ENCODE results near the gene CDC42EP4.

The CDC42EP4 gene

DNA sequence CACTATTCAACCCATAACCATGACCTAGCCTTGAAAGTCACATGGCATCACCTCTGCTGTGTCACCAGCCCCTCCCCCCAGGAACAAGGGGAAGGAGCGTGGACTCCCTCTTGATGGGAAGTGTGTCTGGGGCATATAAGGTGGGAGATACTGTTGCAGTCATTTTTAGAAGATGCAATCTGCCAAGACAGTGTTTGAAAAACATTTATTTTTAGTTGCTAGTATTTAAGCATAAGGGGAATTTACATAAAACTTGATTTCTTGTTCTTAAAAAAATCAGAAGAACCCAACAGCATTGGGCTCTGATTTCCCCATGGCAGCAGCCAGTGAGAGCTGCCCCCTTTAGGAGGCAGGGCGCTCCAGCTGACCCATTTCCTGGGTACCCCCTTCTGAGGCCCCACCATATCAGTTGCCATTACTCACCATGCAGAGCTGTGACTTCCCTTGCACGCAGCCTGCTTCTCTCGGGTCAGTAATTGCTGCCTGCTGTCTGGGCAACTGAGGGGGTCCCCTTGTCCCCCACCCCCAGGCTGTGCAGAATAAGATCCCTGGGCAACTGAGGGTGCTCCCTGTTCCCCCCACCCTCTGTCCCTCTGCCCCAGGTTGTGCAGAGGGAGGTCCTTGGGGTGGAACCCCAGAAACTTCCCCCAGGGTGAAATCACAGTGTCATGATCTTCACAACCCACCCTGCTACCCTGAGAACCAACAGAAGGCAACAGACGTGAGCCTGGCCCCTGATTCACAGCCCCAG lies 11.8 kb upstream of the CDC42EP4 start:
- Histone ChIP-seq H3K79me2 (ENCODE audit: insufficient read depth, low read depth) (no peaks in the 10 kb centered on the region), H3K4me2 (no peak overlapping the region), H3K36me3 (ENCODE audit: insufficient read depth) (no peaks in the 10 kb centered on the region), H2AFZ (ENCODE audit: low read depth) (no peak overlapping the region), H3K27ac (no peak overlapping the region), H3K4me3 (IDR thresholded peaks at IDR 0.05; ENCODE audit: insufficient read depth, low read depth, low read length) (no peak overlapping the region), H4K20me1 (ENCODE audit: insufficient read depth) (no peaks in the 10 kb centered on the region), H3K27me3 (ENCODE audit: insufficient read depth, low read depth) (no peaks in the 10 kb centered on the region), H3K4me1 (ENCODE audit: low read depth, poor library complexity, severe bottlenecking) (no peaks in the 10 kb centered on the region), H3K9ac (no peak overlapping the region)
- TF ChIP-seq CTCF (conservative IDR thresholded peaks at IDR 0.05; ENCODE audit: low read depth, low read length), result no peak

- Histone ChIP-seq H3K79me2 (ENCODE audit: insufficient read depth, low read depth) (no peaks in the 10 kb centered on the region), H3K27ac (no peak overlapping the region), H3K4me1 (ENCODE audit: low read depth, poor library complexity, severe bottlenecking) (no peaks in the 10 kb centered on the region), H3K4me3 (IDR thresholded peaks at IDR 0.05; ENCODE audit: insufficient read depth, low read depth, low read length) (no peak overlapping the region), H3K27me3 (ENCODE audit: insufficient read depth, low read depth) (no peaks in the 10 kb centered on the region), H3K4me2 (no peak overlapping the region), H3K36me3 (ENCODE audit: insufficient read depth) (no peaks in the 10 kb centered on the region), H3K9ac (no peak overlapping the region), H4K20me1 (ENCODE audit: insufficient read depth) (no peaks in the 10 kb centered on the region), H2AFZ (ENCODE audit: low read depth) (no peak overlapping the region)
- no peak for TF ChIP-seq CTCF (conservative IDR thresholded peaks at IDR 0.05; ENCODE audit: low read depth, low read length)
These were observed 8.9 kb upstream of the CDC42EP4 start for GRCh38 chr17:73320601-73321264.

DNA sequence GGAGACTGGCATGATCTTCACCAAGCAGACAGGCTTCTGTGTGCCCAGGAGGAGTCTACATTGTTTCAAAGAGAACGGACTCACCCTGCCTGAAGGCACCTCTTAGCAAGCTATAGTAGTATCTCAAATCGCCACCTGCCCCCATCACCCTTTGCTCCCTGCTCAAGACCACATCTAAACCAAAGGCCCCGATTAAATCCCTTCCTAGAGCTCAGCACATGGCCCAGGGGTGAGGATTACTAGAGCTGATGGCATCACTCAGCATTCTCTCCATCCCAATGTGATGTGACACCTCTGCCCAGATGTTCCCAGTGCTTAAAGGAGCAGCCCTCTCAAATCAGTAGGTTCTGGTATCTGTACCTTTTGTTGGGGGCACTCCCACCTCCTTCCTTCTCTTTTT lies 8.0 kb upstream of the CDC42EP4 start:
- Histone ChIP-seq H2AFZ (ENCODE audit: low read depth) (no peak overlapping the region), H4K20me1 (ENCODE audit: insufficient read depth) (no peaks in the 10 kb centered on the region), H3K4me3 (IDR thresholded peaks at IDR 0.05; ENCODE audit: insufficient read depth, low read depth, low read length) (no peak overlapping the region), H3K4me1 (ENCODE audit: low read depth, poor library complexity, severe bottlenecking) (no peaks in the 10 kb centered on the region), H3K9ac (no peak overlapping the region), H3K27ac (no peak overlapping the region), H3K79me2 (ENCODE audit: insufficient read depth, low read depth) (no peaks in the 10 kb centered on the region), H3K36me3 (ENCODE audit: insufficient read depth) (no peaks in the 10 kb centered on the region), H3K27me3 (ENCODE audit: insufficient read depth, low read depth) (no peaks in the 10 kb centered on the region), H3K4me2 (no peak overlapping the region)
- no peak for TF ChIP-seq CTCF (conservative IDR thresholded peaks at IDR 0.05; ENCODE audit: low read depth, low read length)

GRCh38 chr17:73318836-73319235 lies 7.0 kb upstream of the CDC42EP4 start:
- TF ChIP-seq CTCF (conservative IDR thresholded peaks at IDR 0.05; ENCODE audit: low read depth, low read length), result no peak
- no peaks in the 10 kb centered on the region for H3K4me1 ChIP-seq (ENCODE audit: low read depth, poor library complexity, severe bottlenecking)
- H3K27ac ChIP-seq, result no peak overlapping the region
- no peak overlapping the region for H3K4me3 ChIP-seq (IDR thresholded peaks at IDR 0.05; ENCODE audit: insufficient read depth, low read depth, low read length)
- no peak overlapping the region for H3K4me2 ChIP-seq
- no peaks in the 10 kb centered on the region for H3K36me3 ChIP-seq (ENCODE audit: insufficient read depth)
- no peak overlapping the region for H3K9ac ChIP-seq
- H4K20me1 ChIP-seq (ENCODE audit: insufficient read depth), result no peaks in the 10 kb centered on the region
- H2AFZ ChIP-seq (ENCODE audit: low read depth), result no peak overlapping the region
- H3K79me2 ChIP-seq (ENCODE audit: insufficient read depth, low read depth), result no peaks in the 10 kb centered on the region
- no peaks in the 10 kb centered on the region for H3K27me3 ChIP-seq (ENCODE audit: insufficient read depth, low read depth)

All from KMS-11 (cell line).